Retina (tissue), 1 donor: ENCODE measurements around the gene LBX2.
"Not testable (repeated sequence)": the region's sequence is repeated elsewhere in the genome, so short reads cannot be mapped to it uniquely, and the experiment has no call there.

Source experiments
- DNase-seq: peaks from one replicate; pipeline ENCODE4 v3.0.0-alpha.2; 2016

Gene LBX2

GRCh38 chr2:74481961-74482800 lies 17.2 kb downstream of the LBX2 start:
- DNase-seq, result peak; percentile 27

- DNase-seq, result no peak
These were observed 18.0 kb downstream of the LBX2 start for GRCh38 chr2:74481431-74481830.

GRCh38 chr2:74474899-74475298 lies 24.5 kb downstream of the LBX2 start:
- DNase-seq, result no peak

GRCh38 chr2:74474481-74474880 lies 24.9 kb downstream of the LBX2 start:
- no peak for DNase-seq

GRCh38 chr2:74472945-74473258 lies 26.5 kb downstream of the LBX2 start:
- DNase-seq, result no peak

GRCh38 chr2:74472086-74472944 lies 27.1 kb downstream of the LBX2 start, which contains the start of gene MRPL53:
MRPL53 (minus strand) TSS chr2:74472680; CDS start chr2:74472660, 20 bp downstream.
- DNase-seq, result peak; percentile 96

- DNase-seq, result peak; percentile 29
These were observed 27.9 kb downstream of the LBX2 start for GRCh38 chr2:74471332-74472065.

- not testable (repeated sequence) for DNase-seq
These were observed 28.7 kb downstream of the LBX2 start for GRCh38 chr2:74470742-74471141.

GRCh38 chr2:74464406-74464805 lies 35.0 kb downstream of the LBX2 start:
- DNase-seq, result peak; percentile 40

- DNase-seq, result no peak
These were observed 36.7 kb downstream of the LBX2 start for GRCh38 chr2:74462786-74463105.

GRCh38 chr2:74462054-74462785 lies 37.2 kb downstream of the LBX2 start:
- no peak for DNase-seq

- DNase-seq, result no peak
These were observed 38.0 kb downstream of the LBX2 start for GRCh38 chr2:74461187-74462053.

- not testable (repeated sequence) for DNase-seq
These were observed 39.2 kb downstream of the LBX2 start for GRCh38 chr2:74460187-74460586.

- not testable (repeated sequence) for DNase-seq
These were observed 39.8 kb downstream of the LBX2 start for GRCh38 chr2:74459503-74460118.

GRCh38 chr2:74458938-74459363 lies 40.5 kb downstream of the LBX2 start:
- DNase-seq, result no peak

GRCh38 chr2:74458132-74458937 lies 41.1 kb downstream of the LBX2 start, which contains the start of gene WBP1:
WBP1 (plus strand) TSS chr2:74458438; CDS start chr2:74458603, 165 bp downstream.
- peak; percentile 98 for DNase-seq

- DNase-seq, result no peak
These were observed 41.8 kb downstream of the LBX2 start for GRCh38 chr2:74457549-74458131.

- DNase-seq, result peak; percentile 64
These were observed 42.3 kb downstream of the LBX2 start for GRCh38 chr2:74457129-74457548.
